Loucy (cell line): ENCODE data around the gene DNM3.
A peak's percentile ranks its signal among the peaks of the same experiment; 100 is the strongest.

ENCODE experiments used
- H2AFZ ChIP-seq: fragments of 200-600 bp; sonication (generic); 2 replicates; pipeline ENCODE4 v1.6.0; 2016; ENCODE audit warnings: antibody characterized with exemption, mild to moderate bottlenecking, low read length, moderate library complexity
- H3F3A ChIP-seq: fragments of 200-600 bp; 2 replicates; pipeline ENCODE4 v1.6.0; 2016; ENCODE audit warnings: antibody characterized with exemption, low read depth, mild to moderate bottlenecking
- H3K27me3 ChIP-seq: fragments of 200-600 bp; sonication (generic); 2 replicates; pipeline ENCODE4 v1.6.1; 2014; ENCODE audit warnings: low read length, mild to moderate bottlenecking; ENCODE audit not compliant: insufficient read depth, poor library complexity, severe bottlenecking
- H3K36me3 ChIP-seq: fragments of 200-600 bp; sonication (generic); 2 replicates; pipeline ENCODE4 v1.6.1; 2016; ENCODE audit warnings: low read length; ENCODE audit not compliant: insufficient read depth
- H3K4me1 ChIP-seq: fragments of 200-600 bp; sonication (generic); 2 replicates; pipeline ENCODE4 v1.5.1; 2014; ENCODE audit warnings: low read length, mild to moderate bottlenecking; ENCODE audit not compliant: insufficient read depth, poor library complexity, severe bottlenecking
- H3K4me2 ChIP-seq: fragments of 200-600 bp; sonication (generic); 2 replicates; pipeline ENCODE4 v1.6.0; 2014; ENCODE audit warnings: antibody characterized with exemption, low read length, low read depth, mild to moderate bottlenecking; ENCODE audit not compliant: poor library complexity, severe bottlenecking
- H3K4me3 ChIP-seq: fragments of 200-600 bp; sonication (generic); 2 replicates; pipeline ENCODE4 v1.5.1; 2014; ENCODE audit warnings: low read length, mild to moderate bottlenecking, mixed read lengths; ENCODE audit not compliant: poor library complexity, severe bottlenecking
- H3K79me2 ChIP-seq: fragments of 200-600 bp; sonication (generic); 2 replicates; pipeline ENCODE4 v1.6.1; 2014; ENCODE audit warnings: low read length; ENCODE audit not compliant: insufficient read depth
- H3K9ac ChIP-seq: fragments of 200-600 bp; sonication (generic); 2 replicates; pipeline ENCODE4 v1.6.0; 2014; ENCODE audit warnings: mild to moderate bottlenecking, low read depth, low read length, moderate library complexity; ENCODE audit not compliant: poor library complexity, severe bottlenecking
- H3K9me2 ChIP-seq: fragments of 200-600 bp; sonication (generic); replicated peaks from 2 replicates; pipeline ENCODE4 v1.6.1; 2016; ENCODE audit warnings: low read depth, low read length, mixed read lengths
- H3K9me3 ChIP-seq: fragments of 200-600 bp; sonication (generic); 2 replicates; pipeline ENCODE4 v1.6.1; 2014; ENCODE audit warnings: mild to moderate bottlenecking, antibody characterized with exemption, low read length, low read depth; ENCODE audit not compliant: insufficient read depth
- H4K20me1 ChIP-seq: fragments of 200-600 bp; sonication (generic); 2 replicates; pipeline ENCODE4 v1.6.0; 2014; ENCODE audit warnings: antibody characterized with exemption, low read length, mild to moderate bottlenecking; ENCODE audit not compliant: insufficient read depth, poor library complexity, severe bottlenecking
- EZH2phosphoT487 ChIP-seq: fragments of 200-600 bp; IDR thresholded peaks from 2 replicates; pipeline ENCODE4 v1.6.1; 2018; ENCODE audit warnings: antibody characterized with exemption, mild to moderate bottlenecking, moderate library complexity, borderline replicate concordance
- TF ChIP-seq, protein P1 (sequence below): fragments of 200-600 bp; sonication (generic); conservative IDR thresholded peaks from 2 replicates; pipeline ENCODE4 v1.5.1; 2014; ENCODE audit warnings: mild to moderate bottlenecking, antibody characterized with exemption, low read length

DNM3 gene

DNA sequence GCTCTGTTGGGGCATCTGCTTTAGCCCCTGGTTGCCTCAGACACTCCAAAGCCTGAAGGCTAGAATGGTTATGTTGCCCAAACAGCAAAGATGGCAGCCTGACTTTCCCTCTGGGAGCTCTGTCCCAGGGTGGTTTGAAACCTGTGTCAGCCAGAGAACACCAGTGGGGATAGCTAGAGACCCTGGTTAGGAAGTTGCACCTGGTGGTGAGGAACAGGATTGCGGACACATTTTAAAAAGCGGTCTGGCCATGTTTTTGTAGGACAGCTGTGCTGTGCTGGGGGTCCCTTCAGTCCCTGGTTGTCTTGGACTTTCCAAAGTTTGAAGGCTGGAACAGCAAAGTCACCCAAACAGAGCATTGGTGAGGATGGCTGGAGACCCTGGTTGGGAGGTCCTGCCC is 87.8 kb downstream of the DNM3 start:
- Histone ChIP-seq H3K9me2 (no peaks in the 10 kb centered on the region), H4K20me1 (no peaks in the 10 kb centered on the region), H3K4me3 (no peak overlapping the region), H3K4me2 (no peak overlapping the region), H3K9ac (no peak overlapping the region), H3K79me2 (no peaks in the 10 kb centered on the region), H3K4me1 (no peaks in the 10 kb centered on the region), H3K36me3 (no peaks in the 10 kb centered on the region), H2AFZ (no peak overlapping the region), H3F3A (no peaks in the 10 kb centered on the region), H3K27me3 (no peaks in the 10 kb centered on the region), H3K9me3 (no peaks in the 10 kb centered on the region)
- TF ChIP-seq EZH2phosphoT487 = no peak
- TF ChIP-seq, protein P1, sequence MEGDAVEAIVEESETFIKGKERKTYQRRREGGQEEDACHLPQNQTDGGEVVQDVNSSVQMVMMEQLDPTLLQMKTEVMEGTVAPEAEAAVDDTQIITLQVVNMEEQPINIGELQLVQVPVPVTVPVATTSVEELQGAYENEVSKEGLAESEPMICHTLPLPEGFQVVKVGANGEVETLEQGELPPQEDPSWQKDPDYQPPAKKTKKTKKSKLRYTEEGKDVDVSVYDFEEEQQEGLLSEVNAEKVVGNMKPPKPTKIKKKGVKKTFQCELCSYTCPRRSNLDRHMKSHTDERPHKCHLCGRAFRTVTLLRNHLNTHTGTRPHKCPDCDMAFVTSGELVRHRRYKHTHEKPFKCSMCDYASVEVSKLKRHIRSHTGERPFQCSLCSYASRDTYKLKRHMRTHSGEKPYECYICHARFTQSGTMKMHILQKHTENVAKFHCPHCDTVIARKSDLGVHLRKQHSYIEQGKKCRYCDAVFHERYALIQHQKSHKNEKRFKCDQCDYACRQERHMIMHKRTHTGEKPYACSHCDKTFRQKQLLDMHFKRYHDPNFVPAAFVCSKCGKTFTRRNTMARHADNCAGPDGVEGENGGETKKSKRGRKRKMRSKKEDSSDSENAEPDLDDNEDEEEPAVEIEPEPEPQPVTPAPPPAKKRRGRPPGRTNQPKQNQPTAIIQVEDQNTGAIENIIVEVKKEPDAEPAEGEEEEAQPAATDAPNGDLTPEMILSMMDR = peak; percentile 45; the same call in 1 of the 2 replicates

DNA sequence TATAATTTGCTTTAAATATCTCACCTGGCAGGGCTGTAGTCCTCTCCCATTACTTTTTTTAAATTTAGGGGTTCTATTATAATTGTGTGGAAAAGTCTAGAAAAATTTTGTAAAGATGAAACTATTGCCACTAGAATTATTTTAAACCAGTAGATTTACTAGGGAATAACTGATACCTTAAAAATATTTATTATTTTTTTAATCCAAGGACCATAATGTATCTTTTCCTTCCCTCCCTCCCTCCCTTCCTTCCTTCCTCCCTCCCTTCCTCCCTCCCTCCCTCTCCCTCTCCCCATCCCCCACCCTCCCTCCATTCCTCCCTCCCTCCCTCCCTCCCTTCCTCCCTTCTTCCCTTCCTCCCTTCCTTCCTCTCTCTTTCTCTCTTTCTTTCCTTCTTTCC is 90.5 kb downstream of the DNM3 start:
- no peaks in the 10 kb centered on the region for H4K20me1 ChIP-seq
- no peaks in the 10 kb centered on the region for H3K36me3 ChIP-seq
- no peak for TF ChIP-seq EZH2phosphoT487
- TF ChIP-seq, protein P1 = no peak

DNA sequence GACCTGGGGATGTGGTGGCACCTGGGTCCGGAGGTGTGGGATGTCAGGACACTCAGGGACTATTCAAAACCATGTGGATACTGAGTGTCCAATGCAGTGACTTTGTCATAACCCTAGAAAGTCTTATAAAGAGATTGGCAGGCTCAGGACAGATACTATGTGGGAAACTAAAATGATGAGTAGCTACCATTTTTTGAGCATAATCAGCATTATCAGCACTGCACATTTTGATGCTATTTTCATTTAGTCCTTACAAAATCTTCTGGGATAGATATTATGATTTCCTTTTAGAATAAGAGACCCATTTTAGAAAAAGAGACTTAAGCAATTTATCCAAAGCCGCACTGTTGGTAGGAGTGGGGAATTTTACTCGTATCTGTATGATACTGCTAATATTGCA is 93.4 kb downstream of the DNM3 start:
- Histone ChIP-seq H3K4me2 (no peak overlapping the region), H3F3A (no peaks in the 10 kb centered on the region), H3K9me3 (no peaks in the 10 kb centered on the region), H3K79me2 (no peaks in the 10 kb centered on the region), H3K27me3 (no peaks in the 10 kb centered on the region), H3K9ac (no peak overlapping the region), H3K9me2 (no peaks in the 10 kb centered on the region), H2AFZ (no peak overlapping the region), H4K20me1 (no peaks in the 10 kb centered on the region), H3K4me3 (no peak overlapping the region), H3K36me3 (no peaks in the 10 kb centered on the region), H3K4me1 (no peaks in the 10 kb centered on the region)
- TF ChIP-seq, protein P1 = no peak
- no peak for TF ChIP-seq EZH2phosphoT487

More for the DNA sequence above, 90.5 kb downstream of the DNM3 start:
- no peaks in the 10 kb centered on the region for H3K27me3 ChIP-seq
- H3K9me3 ChIP-seq = no peaks in the 10 kb centered on the region
- no peak overlapping the region for H3K4me3 ChIP-seq
- H3K4me1 ChIP-seq = no peaks in the 10 kb centered on the region
- no peak overlapping the region for H2AFZ ChIP-seq
- H3K79me2 ChIP-seq = no peaks in the 10 kb centered on the region
- no peaks in the 10 kb centered on the region for H3K9me2 ChIP-seq
- no peak overlapping the region for H3K4me2 ChIP-seq
- no peaks in the 10 kb centered on the region for H3F3A ChIP-seq
- H3K9ac ChIP-seq = no peak overlapping the region
